PC-3 (cell line): Measurements from ENCODE around the gene GPC6. TPM values are rescaled to one million over a fixed set of nuclear protein-coding genes. Genes with fewer than 3 reads are reported as not detected.

Experiments used
- ATAC-seq: fragments of 200-7000 bp; cut with Tn5 transposase; 2 replicates; pipeline ENCODE4 v1.9.1; 2020; ENCODE audit warnings: mild to moderate bottlenecking, moderate library complexity
- BruUV-seq: library from RNA; stranded (reverse); fragments of 400-500 nt; replicated peaks from 2 replicates; lab custom pipeline; 2021; lab: Mats Ljungman, UMichigan
- CTCF ChIA-PET: fragments of 300-600 bp; sonication (Branson Sonifier 250); formaldehyde crosslinking; loops from one replicate; lab custom pipeline; 2022; ENCODE audit warnings: antibody characterized with exemption; lab: Charles Lee
- POLR2A ChIA-PET: fragments of 300-600 bp; sonication (Branson Sonifier 250); formaldehyde crosslinking; loops from one replicate; lab custom pipeline; 2022; ENCODE audit warnings: antibody characterized with exemption; ENCODE audit not compliant: unreplicated experiment; lab: Charles Lee
- DNase-seq: peaks from one replicate; pipeline ENCODE4 v3.0.0-alpha.2; 2015
- H2AFZ ChIP-seq: fragments of 300-600 bp; sonication (generic); 2 replicates; pipeline ENCODE4 v1.6.0; 2016; ENCODE audit warnings: antibody characterized with exemption, low read length
- H3F3A ChIP-seq: fragments of 300-600 bp; sonication (generic); one replicate; pipeline ENCODE4 v1.6.0; 2017; ENCODE audit warnings: antibody characterized with exemption, low read length, control low read depth, mild to moderate bottlenecking; ENCODE audit not compliant: unreplicated experiment
- H3K27ac ChIP-seq: fragments of 300-600 bp; sonication (generic); 2 replicates; pipeline ENCODE4 v1.5.1; 2016; ENCODE audit warnings: mild to moderate bottlenecking, low read length
- H3K27me3 ChIP-seq: fragments of 300-600 bp; sonication (generic); 2 replicates; pipeline ENCODE4 v1.6.1; 2016; ENCODE audit warnings: low read length, mixed read lengths
- H3K36me3 ChIP-seq: fragments of 300-600 bp; sonication (generic); 2 replicates; pipeline ENCODE4 v1.6.1; 2016; ENCODE audit warnings: low read depth, mixed run types, low read length, mixed read lengths
- H3K4me1 ChIP-seq: fragments of 300-600 bp; sonication (generic); 2 replicates; pipeline ENCODE4 v1.5.1; 2016; ENCODE audit warnings: low read length; ENCODE audit not compliant: insufficient read depth
- H3K4me2 ChIP-seq: fragments of 300-600 bp; sonication (generic); 2 replicates; pipeline ENCODE4 v1.6.0; 2016; ENCODE audit warnings: low read length
- H3K4me3 ChIP-seq: fragments of 300-600 bp; sonication (generic); 2 replicates; pipeline ENCODE4 v1.5.1; 2016; ENCODE audit warnings: mild to moderate bottlenecking, low read length, mixed read lengths
- H3K79me2 ChIP-seq: fragments of 300-600 bp; sonication (generic); 2 replicates; pipeline ENCODE4 v1.6.1; 2017; ENCODE audit warnings: low read length, mixed read lengths
- H3K9ac ChIP-seq: fragments of 300-600 bp; sonication (generic); 2 replicates; pipeline ENCODE4 v1.6.0; 2016; ENCODE audit warnings: mild to moderate bottlenecking, low read length
- H3K9me2 ChIP-seq: fragments of 300-600 bp; sonication (generic); replicated peaks from 2 replicates; pipeline ENCODE4 v1.6.1; 2016; ENCODE audit warnings: mixed run types, low read length, mixed read lengths
- H3K9me3 ChIP-seq: fragments of 300-600 bp; sonication (generic); 2 replicates; pipeline ENCODE4 v1.6.1; 2016; ENCODE audit warnings: low read length, mixed read lengths
- H4K20me1 ChIP-seq: fragments of 300-600 bp; sonication (generic); 2 replicates; pipeline ENCODE4 v1.6.1; 2016; ENCODE audit warnings: low read length, mixed read lengths
- EZH2 ChIP-seq: fragments of 300-600 bp; sonication (generic); IDR thresholded peaks from one replicate; pipeline ENCODE4 v1.6.1; 2017; ENCODE audit warnings: antibody characterized with exemption, mild to moderate bottlenecking, low read length; ENCODE audit not compliant: unreplicated experiment
- EZH2phosphoT487 ChIP-seq: fragments of 300-600 bp; sonication (generic); IDR thresholded peaks from 2 replicates; pipeline ENCODE4 v1.6.1; 2018; ENCODE audit warnings: mild to moderate bottlenecking, antibody characterized with exemption, low read length, borderline replicate concordance
- intact Hi-C: fragments of 100-400 bp; cut with micrococcal nuclease; formaldehyde crosslinking; loops from 2 replicates; pipeline ENCODE4 v1.9.0; 2023
- total RNA-seq: library from RNA; depleted of rRNA; stranded (reverse); fragments of >200 nt; gene quantifications from 2 replicates; pipeline ENCODE4 v1.2.3, GENCODE V29; 2014
- TF ChIP-seq, protein P1 (sequence below): fragments of 300-600 bp; sonication (generic); conservative IDR thresholded peaks from 2 replicates; pipeline ENCODE4 v1.5.1; 2017; ENCODE audit warnings: antibody characterized with exemption, low read depth, mild to moderate bottlenecking, low read length

Gene GPC6
- total RNA-seq, 1 experiment from 2014 or later: 3.5 TPM

DNA sequence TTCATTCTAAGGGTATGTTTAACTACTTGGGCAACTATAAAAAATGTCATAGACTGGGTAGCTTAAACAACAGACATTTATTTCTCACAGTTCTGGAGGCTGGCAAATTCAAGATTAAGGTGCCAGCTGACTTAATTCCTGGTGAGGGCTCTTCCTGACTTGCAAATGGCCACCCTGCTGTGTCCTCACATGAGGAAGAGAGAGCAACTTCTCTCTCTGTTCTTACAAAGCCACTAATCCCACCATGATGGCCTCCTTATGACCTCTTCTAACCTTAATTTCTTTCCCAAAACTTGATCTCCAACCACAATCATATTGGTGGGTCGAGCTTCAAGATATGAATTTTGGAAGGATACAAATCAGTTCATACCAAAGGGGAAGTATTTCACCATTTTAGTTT lies 853.9 kb downstream of the GPC6 start:
- Histone ChIP-seq H3K9me3 (no peaks in the 10 kb centered on the region), H3K9ac (no peak overlapping the region), H3F3A (no peaks in the 10 kb centered on the region), H3K4me1 (no peaks in the 10 kb centered on the region), H3K79me2 (no peaks in the 10 kb centered on the region), H3K27me3 (no peaks in the 10 kb centered on the region), H3K36me3 (no peaks in the 10 kb centered on the region), H4K20me1 (no peaks in the 10 kb centered on the region), H3K9me2 (no peaks in the 10 kb centered on the region), H2AFZ (no peak overlapping the region), H3K4me2 (no peak overlapping the region), H3K27ac (no peak overlapping the region), H3K4me3 (no peak overlapping the region)
- ChIA-PET CTCF (no interaction called here), POLR2A (no interaction called here)
- no peak for ATAC-seq
- no peak for TF ChIP-seq EZH2phosphoT487
- no peak for TF ChIP-seq EZH2
- TF ChIP-seq, protein P1, sequence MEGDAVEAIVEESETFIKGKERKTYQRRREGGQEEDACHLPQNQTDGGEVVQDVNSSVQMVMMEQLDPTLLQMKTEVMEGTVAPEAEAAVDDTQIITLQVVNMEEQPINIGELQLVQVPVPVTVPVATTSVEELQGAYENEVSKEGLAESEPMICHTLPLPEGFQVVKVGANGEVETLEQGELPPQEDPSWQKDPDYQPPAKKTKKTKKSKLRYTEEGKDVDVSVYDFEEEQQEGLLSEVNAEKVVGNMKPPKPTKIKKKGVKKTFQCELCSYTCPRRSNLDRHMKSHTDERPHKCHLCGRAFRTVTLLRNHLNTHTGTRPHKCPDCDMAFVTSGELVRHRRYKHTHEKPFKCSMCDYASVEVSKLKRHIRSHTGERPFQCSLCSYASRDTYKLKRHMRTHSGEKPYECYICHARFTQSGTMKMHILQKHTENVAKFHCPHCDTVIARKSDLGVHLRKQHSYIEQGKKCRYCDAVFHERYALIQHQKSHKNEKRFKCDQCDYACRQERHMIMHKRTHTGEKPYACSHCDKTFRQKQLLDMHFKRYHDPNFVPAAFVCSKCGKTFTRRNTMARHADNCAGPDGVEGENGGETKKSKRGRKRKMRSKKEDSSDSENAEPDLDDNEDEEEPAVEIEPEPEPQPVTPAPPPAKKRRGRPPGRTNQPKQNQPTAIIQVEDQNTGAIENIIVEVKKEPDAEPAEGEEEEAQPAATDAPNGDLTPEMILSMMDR: no peak
- intact Hi-C loops: no loop called here
- no TSS peak for BruUV-seq
- no peak for DNase-seq

- H3K4me2 ChIP-seq: no peak overlapping the region
- H3K9me2 ChIP-seq: no peaks in the 10 kb centered on the region
- no peaks in the 10 kb centered on the region for H3K9me3 ChIP-seq
- H3K27ac ChIP-seq: no peak overlapping the region
- intact Hi-C loops: no loop called here
- BruUV-seq: no TSS peak
- no peak overlapping the region for H3K9ac ChIP-seq
- TF ChIP-seq, protein P1: no peak
- TF ChIP-seq EZH2: no peak
- no peak for TF ChIP-seq EZH2phosphoT487
- no peak overlapping the region for H3K4me3 ChIP-seq
- ATAC-seq (no peak), DNase-seq (no peak)
- no peaks in the 10 kb centered on the region for H3F3A ChIP-seq
- CTCF ChIA-PET: no interaction called here
- H4K20me1 ChIP-seq: no peaks in the 10 kb centered on the region
- no peak overlapping the region for H2AFZ ChIP-seq
- POLR2A ChIA-PET: no interaction called here
- H3K27me3 ChIP-seq: no peaks in the 10 kb centered on the region
- no peaks in the 10 kb centered on the region for H3K36me3 ChIP-seq
- H3K79me2 ChIP-seq: no peaks in the 10 kb centered on the region
- no peaks in the 10 kb centered on the region for H3K4me1 ChIP-seq
These were observed 860.5 kb downstream of the GPC6 start for GRCh38 chr13:94087100-94087499.

DNA sequence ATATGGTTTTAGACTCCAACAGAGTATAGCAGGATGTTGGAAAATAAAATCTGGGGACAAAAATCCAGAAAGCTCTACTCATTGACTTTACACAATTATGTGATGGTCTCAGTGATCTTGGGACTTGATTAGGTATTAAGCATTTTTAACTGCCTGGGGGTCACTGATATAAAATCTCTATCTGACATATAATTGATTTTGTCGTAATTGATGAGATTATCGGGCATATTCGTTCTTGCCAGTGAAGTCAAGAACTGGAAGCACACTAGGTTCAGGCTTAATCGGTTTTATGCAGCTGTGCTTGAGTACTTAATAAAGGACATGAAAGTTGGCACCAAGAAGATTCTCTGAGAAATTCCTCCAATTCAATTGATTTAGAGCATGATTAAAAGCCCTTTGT lies 862.1 kb downstream of the GPC6 start:
- POLR2A ChIA-PET: no interaction called here
- no peak overlapping the region for H3K27ac ChIP-seq
- ATAC-seq: no peak

More for the DNA sequence above, 862.1 kb downstream of the GPC6 start:
- Histone ChIP-seq H3K9me2 (no peaks in the 10 kb centered on the region), H4K20me1 (no peaks in the 10 kb centered on the region), H3K36me3 (no peaks in the 10 kb centered on the region), H3K4me1 (no peaks in the 10 kb centered on the region), H2AFZ (no peak overlapping the region), H3K4me2 (no peak overlapping the region), H3F3A (no peaks in the 10 kb centered on the region), H3K79me2 (no peaks in the 10 kb centered on the region), H3K9ac (no peak overlapping the region), H3K9me3 (no peaks in the 10 kb centered on the region), H3K4me3 (no peak overlapping the region), H3K27me3 (no peaks in the 10 kb centered on the region)
- no peak for TF ChIP-seq EZH2
- intact Hi-C loops: no loop called here
- CTCF ChIA-PET: no interaction called here
- DNase-seq: no peak
- BruUV-seq: no TSS peak
